Activated B cell treated with CpG ODN at 0.5 μM for 24 hours (primary cell): ENCODE data around the gene GMPPB. TPM values are rescaled to one million over a fixed set of nuclear protein-coding genes. Genes with fewer than 3 reads are reported as not detected.

ENCODE experiments used
- ATAC-seq: fragments of 200-7000 bp; cut with Tn5 transposase; one replicate; pipeline ENCODE4 v1.10.0; 2021; ENCODE audit warnings: low read depth, mild to moderate bottlenecking, moderate library complexity
- CTCF ChIA-PET: fragments of 350-600 bp; sonication (Branson Sonifier 250); formaldehyde crosslinking; loops from one replicate; lab custom pipeline; 2021; ENCODE audit warnings: antibody characterized with exemption; lab: Charles Lee
- POLR2A ChIA-PET: fragments of 350-600 bp; sonication (Branson Sonifier 250); formaldehyde crosslinking; loops from one replicate; lab custom pipeline; 2021; ENCODE audit warnings: antibody characterized with exemption; lab: Charles Lee
- DNase-seq: peaks from one replicate; pipeline ENCODE4 v3.0.0; 2022
- H3K27ac Mint-ChIP-seq: one replicate; pipeline ENCODE4 v1.8.0; 2020; ENCODE audit warnings: mixed read lengths
- H3K27me3 Mint-ChIP-seq: one replicate; pipeline ENCODE4 v1.8.0; 2021; ENCODE audit warnings: mixed read lengths
- H3K36me3 Mint-ChIP-seq: one replicate; pipeline ENCODE4 v1.8.0; 2021; ENCODE audit warnings: low read depth, mixed read lengths
- H3K4me1 Mint-ChIP-seq: one replicate; pipeline ENCODE4 v1.8.0; 2021; ENCODE audit warnings: mixed read lengths
- H3K4me3 Mint-ChIP-seq: one replicate; pipeline ENCODE4 v1.8.0; 2020; ENCODE audit warnings: mild to moderate bottlenecking, mixed read lengths
- H3K9me3 Mint-ChIP-seq: one replicate; pipeline ENCODE4 v1.8.0; 2020; ENCODE audit warnings: mixed read lengths
- intact Hi-C: fragments of 100-400 bp; cut with micrococcal nuclease; formaldehyde crosslinking; loops from one replicate; pipeline ENCODE4 v1.15.1; 2024
- total RNA-seq: library from RNA; stranded (reverse); gene quantifications from 2 replicates; pipeline ENCODE4 v1.2.3, GENCODE V29; 2022
- TF ChIP-seq, protein P1 (sequence below): fragments of 200-600 bp; IDR thresholded peaks from one replicate; pipeline ENCODE4 v1.8.0; 2022; ENCODE audit warnings: antibody characterized with exemption, mild to moderate bottlenecking

GMPPB gene
- total RNA-seq, result 39.9 and 40.7 TPM in 2 replicates

DNA sequence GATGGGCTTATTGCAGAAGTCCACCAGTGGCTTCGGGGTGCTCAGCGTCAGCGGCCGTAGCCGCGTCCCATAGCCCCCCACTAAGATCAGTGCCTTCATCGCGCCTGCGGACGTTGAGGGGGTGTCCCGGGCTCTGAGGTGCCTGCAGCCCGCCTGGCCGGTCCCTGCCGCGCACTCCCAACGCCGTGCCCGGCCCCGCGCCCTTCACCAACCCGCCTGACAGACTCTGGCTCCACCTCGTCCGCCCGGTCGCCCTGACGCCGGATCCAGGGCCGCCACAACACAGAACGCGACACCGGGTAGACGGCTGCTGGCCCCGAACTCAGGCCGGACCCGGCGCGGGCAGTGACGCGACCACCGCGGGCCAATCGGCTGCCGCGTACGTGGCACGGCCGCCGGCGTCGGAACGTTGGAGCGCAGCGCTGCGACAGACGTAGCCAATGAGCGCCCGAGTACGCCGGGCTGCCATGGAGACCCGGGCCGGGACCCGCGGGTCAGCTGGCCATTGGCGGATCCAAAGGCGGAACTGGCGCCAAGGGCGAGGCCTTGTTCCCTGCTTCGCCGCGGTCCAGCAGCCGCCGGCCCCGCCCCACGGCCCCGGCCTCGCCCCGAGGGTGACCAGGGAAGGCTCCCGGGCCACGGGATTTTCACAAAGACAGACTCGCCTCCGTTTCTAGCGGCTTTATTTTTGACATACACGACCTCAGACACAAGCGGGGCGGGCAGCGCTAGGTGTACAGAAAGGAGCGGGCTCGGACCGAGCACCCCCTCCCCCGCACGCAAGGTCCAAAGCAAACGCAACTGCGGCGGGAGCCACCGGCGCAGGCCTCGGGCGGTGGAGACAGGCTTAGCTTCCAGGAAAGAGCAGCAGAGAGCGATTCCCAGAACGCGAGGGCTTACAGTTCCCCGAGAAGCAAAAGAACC, at the start of gene GMPPB:
TSS of gene GMPPB (minus strand) at position 324 of the 924 bp plus-strand sequence. CDS start at position 99, 225 bp downstream.
- peaks cover 59% of the 10 kb centered on the region for H3K4me1 Mint-ChIP-seq
- H3K36me3 Mint-ChIP-seq, result peaks cover 41% of the 10 kb centered on the region
- H3K27ac Mint-ChIP-seq, result peak within 1 kb of the TSS; percentile 98
- ChIA-PET CTCF (no interaction called here), POLR2A (interaction anchor here (0.6 to 3.5 kb wide), 20 partner anchors 15 to 1941 kb away, joined by 3 to 24 read pairs (median 4); partner anchors contain the start of genes APEH, INKA1, IP6K1 and MON1A)
- peak; percentile 79 for ATAC-seq
- intact Hi-C loops, result loop anchor here (1.0 to 5.0 kb wide), 7 partner anchors 35 to 1948 kb away; partner anchors contain the start of genes APEH, INKA1, IP6K1 and MST1
- peak within 1 kb of the TSS; percentile 93 for H3K4me3 Mint-ChIP-seq
- no peaks in the 10 kb centered on the region for H3K27me3 Mint-ChIP-seq
- TF ChIP-seq, protein P1, sequence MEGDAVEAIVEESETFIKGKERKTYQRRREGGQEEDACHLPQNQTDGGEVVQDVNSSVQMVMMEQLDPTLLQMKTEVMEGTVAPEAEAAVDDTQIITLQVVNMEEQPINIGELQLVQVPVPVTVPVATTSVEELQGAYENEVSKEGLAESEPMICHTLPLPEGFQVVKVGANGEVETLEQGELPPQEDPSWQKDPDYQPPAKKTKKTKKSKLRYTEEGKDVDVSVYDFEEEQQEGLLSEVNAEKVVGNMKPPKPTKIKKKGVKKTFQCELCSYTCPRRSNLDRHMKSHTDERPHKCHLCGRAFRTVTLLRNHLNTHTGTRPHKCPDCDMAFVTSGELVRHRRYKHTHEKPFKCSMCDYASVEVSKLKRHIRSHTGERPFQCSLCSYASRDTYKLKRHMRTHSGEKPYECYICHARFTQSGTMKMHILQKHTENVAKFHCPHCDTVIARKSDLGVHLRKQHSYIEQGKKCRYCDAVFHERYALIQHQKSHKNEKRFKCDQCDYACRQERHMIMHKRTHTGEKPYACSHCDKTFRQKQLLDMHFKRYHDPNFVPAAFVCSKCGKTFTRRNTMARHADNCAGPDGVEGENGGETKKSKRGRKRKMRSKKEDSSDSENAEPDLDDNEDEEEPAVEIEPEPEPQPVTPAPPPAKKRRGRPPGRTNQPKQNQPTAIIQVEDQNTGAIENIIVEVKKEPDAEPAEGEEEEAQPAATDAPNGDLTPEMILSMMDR, result no peak
- DNase-seq, result peak; percentile 89
- H3K9me3 Mint-ChIP-seq, result no peaks in the 10 kb centered on the region

DNA sequence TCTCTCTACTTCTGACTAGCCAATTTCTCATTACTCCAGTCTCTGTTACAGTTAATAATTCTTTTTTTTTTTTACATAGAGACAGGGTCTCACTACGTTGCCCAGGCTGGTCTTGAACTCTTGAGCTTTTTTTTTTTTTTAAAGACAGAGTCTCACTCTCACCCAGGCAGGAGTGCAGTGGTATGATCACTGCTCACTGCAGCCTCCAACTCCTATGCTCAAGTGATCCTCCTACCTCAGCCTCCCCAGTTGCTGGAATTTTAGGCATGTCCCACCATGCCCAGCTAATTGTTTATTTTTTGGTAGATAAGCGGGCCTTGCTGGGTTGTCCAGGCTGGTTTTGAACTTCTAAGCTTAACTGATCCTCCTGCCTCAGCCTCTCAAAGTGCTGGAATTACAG, 49.0 kb upstream of the GMPPB start:
- H3K27ac Mint-ChIP-seq, result no peak overlapping the region
- H3K27me3 Mint-ChIP-seq, result no peaks in the 10 kb centered on the region
- H3K4me3 Mint-ChIP-seq, result no peak overlapping the region
- TF ChIP-seq, protein P1, result no peak
- no peak for ATAC-seq
- peaks cover 38% of the 10 kb centered on the region for H3K36me3 Mint-ChIP-seq
- no peaks in the 10 kb centered on the region for H3K9me3 Mint-ChIP-seq
- DNase-seq, result no peak
- intact Hi-C loops, result no loop called here
- H3K4me1 Mint-ChIP-seq, result peaks cover 9% of the 10 kb centered on the region
- ChIA-PET POLR2A (no interaction called here), CTCF (no interaction called here)

DNA sequence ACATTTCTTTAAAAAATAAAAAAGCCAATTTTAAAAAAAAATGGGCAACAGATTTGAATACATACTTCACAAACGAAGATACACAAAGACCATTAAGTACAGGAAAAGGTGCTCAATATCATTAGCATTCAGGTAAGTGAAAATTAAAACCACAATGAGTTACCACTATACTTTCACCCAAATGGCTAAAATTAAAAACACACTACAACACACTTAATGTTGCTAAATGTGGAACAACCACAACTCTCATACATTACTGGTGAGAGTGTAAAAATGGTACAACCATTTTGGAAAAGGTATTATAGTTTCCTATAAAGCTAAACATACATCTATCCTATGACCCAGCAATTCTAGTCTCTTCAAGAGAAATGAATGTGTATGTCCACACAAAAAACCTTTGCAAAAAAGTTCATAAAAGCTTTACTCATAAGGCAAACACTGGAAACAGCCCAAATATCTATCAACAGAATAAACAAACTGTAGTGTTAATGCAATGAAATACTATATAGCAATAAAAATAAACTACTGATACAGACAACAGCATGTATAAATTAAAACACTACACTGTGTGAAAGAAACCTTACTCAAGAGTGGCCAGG, 47.7 kb upstream of the GMPPB start:
- Mint-ChIP-seq H3K36me3 (peaks cover 28% of the 10 kb centered on the region), H3K9me3 (no peaks in the 10 kb centered on the region), H3K27me3 (no peaks in the 10 kb centered on the region), H3K27ac (no peak overlapping the region), H3K4me3 (no peak overlapping the region), H3K4me1 (peaks cover 10% of the 10 kb centered on the region)
- ChIA-PET CTCF (interaction anchor here (1.2 kb wide), 1 partner anchor 68 kb away, joined by 3 read pairs; no protein-coding TSS in a partner anchor), POLR2A (no interaction called here)
- ATAC-seq, result no peak
- DNase-seq, result no peak
- intact Hi-C loops, result no loop called here
- TF ChIP-seq, protein P1, result no peak

DNA sequence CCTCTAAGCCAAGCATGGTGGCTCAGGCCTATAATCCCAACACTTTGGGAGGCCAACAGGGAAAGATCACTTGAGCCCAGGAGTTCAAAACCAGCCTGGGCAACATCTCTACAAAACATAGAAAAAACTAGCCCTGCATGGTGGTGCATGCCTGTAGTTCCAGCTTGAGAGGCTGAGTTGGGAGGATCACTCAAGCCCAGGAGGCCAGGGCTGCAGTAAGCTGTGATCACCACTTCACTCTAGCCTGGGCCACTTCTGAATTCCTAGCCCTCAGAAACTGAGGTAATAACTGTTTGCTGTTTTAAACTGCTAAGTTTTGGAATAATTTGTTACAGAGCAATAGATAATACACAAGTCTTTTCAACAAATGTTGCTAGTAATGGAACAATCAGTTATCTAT, 46.2 kb upstream of the GMPPB start:
- Mint-ChIP-seq H3K4me3 (no peak overlapping the region), H3K36me3 (peaks cover 25% of the 10 kb centered on the region), H3K4me1 (peaks cover 9% of the 10 kb centered on the region), H3K27me3 (no peaks in the 10 kb centered on the region), H3K27ac (no peak overlapping the region), H3K9me3 (no peaks in the 10 kb centered on the region)
- DNase-seq (no peak), ATAC-seq (no peak)
- ChIA-PET CTCF (no interaction called here), POLR2A (no interaction called here)
- intact Hi-C loops, result no loop called here
- TF ChIP-seq, protein P1, result no peak
